SH-SY5Y (cell line): ENCODE data around the gene SEPSECS.

Source experiments
- GATA2 ChIP-seq: IDR thresholded peaks from 2 replicates; pipeline ENCODE4 v1.6.1; 2011; ENCODE audit warnings: mild to moderate bottlenecking, low read depth, low read length
- GATA3 ChIP-seq: IDR thresholded peaks from 2 replicates; pipeline ENCODE4 v1.6.1; 2011; ENCODE audit warnings: low read depth, mild to moderate bottlenecking, low read length, moderate library complexity

DNA sequence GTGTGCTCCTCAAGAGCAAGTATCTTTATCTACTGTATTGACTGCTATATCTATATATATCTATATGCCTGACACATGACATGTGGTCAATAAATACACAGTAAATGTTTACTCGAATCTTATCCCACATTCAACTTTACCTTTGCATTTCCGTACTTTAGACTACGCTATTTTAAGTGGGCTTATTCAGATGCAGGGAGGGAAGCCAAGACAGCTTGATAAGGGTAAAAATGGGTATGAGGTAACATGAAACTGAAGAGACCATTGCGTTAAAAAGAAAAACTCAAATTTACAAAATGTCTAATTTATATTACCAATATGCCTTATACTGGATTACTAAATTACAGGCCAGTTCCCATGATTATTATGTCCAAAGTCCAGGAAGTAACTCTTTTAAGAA, 17.8 kb downstream of the SEPSECS start:
- TF ChIP-seq GATA2 (no peak), GATA3 (no peak)
